Stimulated activated CD4-positive, alpha-beta T cell treated with anti-CD3 and anti-CD28 coated beads, TNF-alpha, amount 100 ng/mL, for 48 hours (primary cell): ENCODE data around the gene PROP1.
"Not testable (repeated sequence)": the region's sequence is repeated elsewhere in the genome, so short reads cannot be mapped to it uniquely, and the experiment has no call there.

Experiments used
- DNase-seq, 3 donors: peaks; one replicate each; pipeline ENCODE4 v3.0.0-alpha.2; 2020; ENCODE audit warnings: low read depth in 3 of 3

Gene PROP1

DNA sequence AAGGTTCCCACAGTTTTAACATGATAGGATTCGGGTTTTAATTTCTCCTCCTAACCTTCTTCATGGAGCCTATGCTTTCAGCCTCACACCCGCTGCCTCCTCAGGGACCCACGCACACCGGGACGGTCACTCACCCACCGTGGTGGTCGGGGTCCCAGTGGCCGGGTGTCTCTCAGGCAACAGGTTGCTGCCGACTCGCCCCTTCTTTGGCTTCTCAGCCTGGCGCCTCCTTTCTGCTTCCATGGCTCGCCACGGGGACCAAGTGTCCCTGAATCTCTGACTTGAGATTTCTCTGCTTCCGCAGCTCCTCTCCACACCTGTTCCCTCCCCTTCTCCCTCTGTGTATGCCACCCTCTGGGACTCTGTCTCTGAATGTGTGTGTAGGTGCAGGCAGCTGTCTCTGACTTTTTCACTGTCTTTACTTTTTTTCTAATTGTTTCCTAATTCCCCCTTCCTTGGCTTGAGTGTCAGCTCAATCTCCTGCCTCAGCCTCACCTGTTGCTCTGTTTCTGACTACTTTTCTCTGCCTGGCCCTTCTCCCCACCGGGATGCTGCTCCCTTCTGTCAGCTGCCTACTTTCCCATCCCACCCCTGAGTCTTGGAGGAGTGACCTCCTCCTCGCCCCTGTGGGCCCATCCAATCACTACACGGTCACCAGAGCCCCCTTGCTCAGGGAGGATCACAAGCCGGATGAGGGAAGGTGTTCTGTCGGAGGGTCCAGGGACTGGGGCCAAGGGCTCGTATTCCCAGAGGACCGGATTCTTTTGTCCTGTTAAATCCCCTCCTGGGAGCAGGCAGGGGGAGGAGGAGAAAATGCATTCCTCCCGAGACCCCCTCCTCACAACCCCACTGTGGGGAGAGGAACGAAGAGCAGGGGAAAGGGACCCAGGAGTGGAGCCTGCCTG is at the start of gene PROP1:
Gene PROP1, minus strand, starts transcription at position 552 of the 905 bp plus-strand sequence. Its CDS starts 309 bp downstream, at position 243.
- no peak for DNase-seq

DNA sequence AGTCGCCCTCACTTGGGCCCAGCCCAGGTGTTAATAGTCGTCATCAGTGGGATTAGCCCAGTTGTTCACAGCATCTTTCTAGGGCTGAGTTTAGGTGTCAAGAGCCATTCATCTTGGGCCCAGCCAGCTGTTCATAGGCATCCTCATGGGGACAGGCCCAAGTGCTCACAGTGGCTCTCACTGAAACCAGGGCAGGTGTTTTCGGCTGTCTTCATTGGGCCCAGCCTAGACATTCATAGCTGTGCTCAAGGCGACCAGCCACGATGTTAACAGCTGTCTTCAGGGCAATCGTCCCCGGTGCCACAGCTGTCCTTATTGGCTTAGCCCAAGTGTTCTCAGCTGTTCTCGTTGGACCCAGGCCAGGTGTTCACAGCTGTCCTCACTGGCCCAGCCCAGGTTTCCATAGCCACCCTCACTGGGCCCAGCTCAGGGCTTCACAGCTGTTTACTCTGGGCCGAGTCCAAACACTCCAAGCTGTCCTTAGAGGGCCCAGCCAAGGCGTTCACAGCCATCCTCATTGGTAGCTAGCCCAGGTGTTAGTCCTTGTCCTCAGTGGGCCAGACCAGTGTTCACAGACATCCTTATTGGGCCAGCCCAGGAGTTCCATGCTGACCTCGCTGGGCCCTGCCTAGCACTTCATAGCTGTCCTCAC is 23.5 kb upstream of the PROP1 start:
- DNase-seq = not testable (repeated sequence)

DNA sequence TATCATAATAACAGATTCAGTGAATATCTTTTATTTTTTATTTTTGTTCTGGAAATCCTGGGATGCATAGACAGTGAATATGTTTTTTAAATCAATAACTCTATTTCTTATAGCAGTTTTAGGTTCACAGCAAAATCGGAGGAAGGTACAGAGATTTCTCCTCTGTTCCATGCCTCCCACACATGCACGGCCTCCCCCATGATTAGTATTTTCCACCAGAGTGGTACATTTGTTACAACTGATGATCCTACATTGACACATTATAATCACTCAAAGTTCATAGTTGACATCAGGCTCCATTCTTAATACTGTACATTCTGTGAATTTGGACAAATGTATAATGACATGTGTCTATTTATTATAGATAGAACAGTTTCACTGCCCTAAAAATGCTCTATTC is 16.7 kb upstream of the PROP1 start:
- DNase-seq = not testable (repeated sequence)

DNA sequence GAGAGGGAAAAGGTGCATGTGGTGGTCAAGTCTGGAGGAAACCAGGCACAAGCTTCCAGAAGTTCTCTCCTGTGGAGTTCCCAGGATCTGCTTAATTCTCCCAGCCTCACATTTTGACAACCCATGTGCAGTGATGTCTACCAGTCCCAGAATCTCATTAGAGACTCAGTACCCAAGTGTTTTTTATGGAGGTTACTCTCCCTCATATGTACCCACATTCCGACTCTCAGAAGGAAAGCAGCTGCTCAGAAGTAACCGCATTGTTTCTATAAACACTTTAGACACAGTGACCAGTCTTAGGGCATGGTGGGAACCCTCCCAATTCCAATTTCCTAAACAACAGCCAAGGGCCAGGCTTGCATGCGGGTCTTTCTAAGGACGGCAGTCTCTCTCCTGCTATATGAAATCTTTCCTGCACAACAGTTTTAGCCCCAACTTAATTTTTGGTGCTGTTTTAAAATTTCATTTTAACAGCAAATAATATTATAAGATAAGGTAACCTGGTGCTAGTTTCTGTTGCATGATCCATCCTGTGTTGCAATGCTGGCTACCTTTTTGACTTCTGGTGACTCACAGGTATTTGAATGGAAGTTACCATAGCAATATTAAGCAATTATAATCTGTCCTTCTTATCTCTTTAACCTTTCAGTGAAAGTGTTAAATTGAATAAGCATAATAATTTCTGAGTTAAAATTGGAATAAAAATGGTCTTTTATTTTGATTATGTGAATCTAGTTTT is 15.9 kb upstream of the PROP1 start:
- not testable (repeated sequence) for DNase-seq

DNA sequence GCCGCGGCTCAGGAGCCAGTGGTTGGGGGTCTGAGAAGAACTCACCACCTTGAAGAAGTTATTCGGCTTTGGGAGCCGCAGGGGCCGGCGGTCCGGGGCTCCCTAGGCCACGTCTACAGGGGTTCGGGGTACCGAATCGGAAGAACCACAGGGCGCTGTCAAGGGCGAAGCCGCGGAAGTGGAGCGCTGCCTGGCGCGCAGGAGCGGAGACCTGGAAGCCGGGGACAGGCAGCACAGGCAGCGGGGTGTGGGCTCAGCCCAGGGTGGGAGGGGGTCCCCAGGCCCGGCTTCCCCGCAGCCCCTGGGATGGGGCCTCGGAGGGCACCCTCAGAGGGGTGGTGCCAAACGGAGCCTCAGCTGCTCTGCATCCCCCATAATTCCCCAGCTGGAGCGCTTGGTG is 11.2 kb upstream of the PROP1 start:
- DNase-seq = not testable (repeated sequence)

DNA sequence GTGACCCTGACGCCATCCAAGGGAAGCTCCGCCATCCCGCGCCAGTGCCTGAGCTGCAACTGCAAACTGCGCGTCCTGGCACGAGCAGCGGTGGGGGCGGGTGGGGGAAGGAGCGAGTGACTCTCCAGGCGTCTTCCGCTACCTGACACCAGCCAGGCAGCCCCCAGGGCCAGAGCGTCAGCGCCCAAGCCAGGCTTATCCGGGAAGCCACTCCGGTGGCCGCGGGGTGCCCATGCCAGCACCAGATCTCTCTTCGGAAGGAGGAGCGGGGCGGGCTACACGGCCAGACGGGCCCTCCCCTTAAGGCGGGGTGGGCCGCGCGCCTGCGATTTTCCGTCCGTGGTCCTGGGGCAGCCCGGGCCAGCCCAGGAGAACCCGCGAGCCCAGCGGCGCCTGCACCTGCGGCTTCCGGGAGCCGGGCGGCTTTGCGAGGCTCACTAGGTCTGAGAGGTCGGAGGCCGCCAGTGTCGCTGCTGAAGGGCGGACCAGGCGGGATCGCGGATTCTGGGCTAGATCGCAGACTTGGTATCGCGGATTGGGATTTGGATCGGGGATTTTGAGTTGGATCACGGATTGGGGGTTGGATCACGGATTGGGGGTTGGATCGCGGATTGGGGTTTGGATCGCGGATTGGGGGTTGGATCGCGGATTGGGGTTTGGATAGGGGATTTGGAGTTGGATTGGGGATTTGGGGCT is 10.6 kb upstream of the PROP1 start:
- peak; percentile 52 to 59 (median 53) for DNase-seq

DNA sequence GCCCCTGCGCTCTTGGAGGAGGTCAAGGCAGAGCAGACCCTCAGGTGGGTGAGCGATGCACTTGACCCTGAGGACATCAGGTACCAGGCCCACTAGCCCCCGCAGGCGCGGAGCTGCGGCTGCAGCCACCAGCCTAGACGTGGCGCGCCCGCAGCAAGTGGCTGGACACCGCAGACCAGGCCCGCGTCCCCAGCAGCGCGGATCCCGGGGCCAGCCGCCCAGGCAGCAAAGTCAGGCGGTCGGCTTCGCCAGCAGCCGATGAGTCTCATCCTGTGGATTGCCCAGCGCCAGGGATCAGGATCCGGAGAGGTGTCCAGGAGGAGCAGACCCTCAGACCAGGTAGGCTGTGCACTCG is 10.1 kb upstream of the PROP1 start:
- not testable (repeated sequence) for DNase-seq

DNA sequence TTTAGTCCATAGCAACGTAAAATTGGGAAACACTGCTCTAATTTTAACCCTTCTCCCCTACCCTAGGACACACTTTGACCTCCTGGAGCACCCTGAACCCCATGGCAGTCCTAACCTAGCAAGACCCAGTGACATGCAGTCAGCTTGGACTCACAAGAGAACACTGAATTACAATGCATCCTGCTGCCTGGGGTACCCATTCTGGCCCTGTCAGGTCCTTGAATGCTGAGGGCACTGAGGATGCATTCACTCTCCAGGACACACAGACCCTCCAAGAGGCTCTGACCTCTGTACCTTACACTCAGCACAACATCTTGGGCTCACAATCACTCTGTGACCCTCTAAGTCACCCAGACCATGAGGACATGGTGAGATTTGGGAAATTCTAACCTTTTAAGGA is 1.8 kb upstream of the PROP1 start:
- DNase-seq = no peak

DNA sequence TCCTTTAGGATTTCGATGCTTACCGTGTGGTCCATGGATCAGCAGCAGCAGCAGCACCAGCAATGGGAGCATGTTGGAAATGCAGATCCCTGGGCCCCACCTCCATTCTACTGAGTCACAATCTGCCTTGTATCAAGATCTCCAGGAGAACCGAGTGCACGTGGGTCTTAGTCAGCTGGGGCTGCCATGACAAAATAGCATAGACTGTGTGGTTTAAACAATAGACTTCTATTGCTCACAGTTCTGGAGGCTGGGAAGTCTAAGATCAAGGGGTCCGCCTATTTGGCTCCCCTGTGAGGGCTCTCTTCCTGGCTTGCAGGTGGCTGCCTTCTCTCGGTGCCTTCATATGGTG is 1.3 kb upstream of the PROP1 start:
- DNase-seq = no peak

DNA sequence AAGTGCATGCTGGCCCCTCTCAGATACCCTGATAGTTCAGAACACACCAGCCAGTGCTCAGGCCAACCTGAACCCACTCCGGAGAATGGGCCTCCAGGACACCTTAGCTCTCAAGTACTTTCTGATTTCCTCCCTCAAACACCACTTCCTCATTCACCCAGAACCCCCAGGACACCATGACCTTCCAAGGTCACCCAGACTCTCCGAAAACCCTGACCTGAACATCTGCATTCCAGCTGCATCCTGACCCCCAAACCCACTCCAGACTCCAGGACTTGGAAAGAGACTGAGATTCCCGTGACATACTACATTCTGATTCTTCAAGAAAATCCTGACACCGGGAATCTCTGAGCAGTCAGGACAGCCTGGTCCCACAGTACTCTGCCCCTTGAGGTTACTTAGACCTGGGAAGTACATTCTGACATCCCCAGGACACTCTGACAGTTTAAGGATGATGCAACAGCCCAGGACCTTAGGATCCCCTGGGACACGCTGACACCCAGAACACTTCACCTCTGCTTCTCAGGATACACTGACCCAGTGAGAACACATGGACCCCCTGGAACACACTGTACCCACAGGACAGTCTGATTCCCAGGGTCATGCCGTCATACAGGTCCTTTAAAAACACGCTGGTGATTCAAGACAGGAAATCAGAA is 747 bp upstream of the PROP1 start:
- no peak for DNase-seq

DNA sequence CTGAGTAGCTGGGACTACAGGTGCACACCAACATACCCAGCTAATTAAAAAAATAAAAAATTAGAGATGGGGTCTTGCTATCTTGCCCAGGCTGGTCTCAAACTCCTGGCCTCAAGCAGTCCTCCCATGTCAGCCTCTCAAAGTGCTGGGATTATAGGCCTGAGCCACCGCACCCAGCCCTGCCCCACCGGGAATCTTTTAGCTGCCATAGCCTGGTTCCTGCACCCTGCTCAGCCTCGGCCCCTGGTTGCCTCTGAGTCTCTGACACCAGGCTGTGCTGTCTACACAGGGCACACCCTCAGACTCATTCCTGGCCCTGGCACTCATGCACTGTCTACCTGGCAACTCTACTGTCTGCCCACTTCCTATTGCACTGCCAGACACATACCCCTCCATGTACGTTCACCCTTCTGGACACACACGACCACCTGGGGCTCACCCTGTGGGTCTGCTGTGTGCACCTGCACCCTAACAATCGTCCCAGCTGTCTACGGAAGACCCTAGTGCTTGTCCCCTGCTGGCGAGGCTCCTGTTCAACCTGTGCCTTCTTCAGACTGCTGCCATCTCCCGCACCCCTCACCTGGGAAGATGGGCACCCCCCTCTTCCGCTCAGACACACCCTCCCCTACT is 1.4 kb downstream of the PROP1 start:
- DNase-seq = no peak

DNA sequence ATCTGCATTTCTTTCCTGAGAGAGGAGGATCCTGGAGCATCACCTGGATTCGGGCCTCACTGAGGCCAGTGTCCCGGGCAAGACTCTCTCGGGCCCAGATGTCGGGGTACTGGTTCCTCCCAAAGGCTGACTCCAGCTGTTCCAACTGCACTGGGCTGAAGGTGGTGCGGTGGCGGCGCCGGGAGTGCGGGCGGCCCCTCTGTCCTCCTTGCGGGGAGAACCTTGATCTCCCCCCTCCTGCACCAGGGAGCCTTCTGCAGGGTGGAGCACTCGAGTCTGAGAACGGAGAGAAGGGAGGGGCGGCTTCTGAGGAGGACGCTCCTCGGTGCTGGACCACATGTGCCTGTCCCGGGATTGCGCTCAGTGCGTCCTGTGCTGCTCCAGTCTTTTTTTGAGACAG is 2.0 kb downstream of the PROP1 start:
- no peak for DNase-seq

DNA sequence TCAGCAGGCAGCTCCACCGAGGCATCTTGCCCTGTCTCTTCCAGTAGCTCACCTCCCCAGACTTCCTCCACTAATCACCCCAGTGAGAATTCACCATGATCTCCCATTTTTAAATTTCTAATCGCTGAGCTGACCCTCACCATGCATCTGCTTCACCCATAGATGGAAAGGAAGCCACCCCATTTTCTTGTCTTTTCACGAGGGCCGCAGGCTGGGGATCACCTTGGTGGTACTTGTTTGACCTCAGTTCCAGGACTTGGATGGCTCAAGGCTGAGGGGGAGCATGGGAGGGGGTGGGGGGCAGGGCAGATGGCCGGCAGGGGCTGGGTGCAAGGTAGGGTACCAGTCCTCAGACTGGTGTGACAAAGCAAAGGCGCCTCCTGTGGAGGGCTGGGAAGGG is 3.6 kb downstream of the PROP1 start:
- DNase-seq = no peak

DNA sequence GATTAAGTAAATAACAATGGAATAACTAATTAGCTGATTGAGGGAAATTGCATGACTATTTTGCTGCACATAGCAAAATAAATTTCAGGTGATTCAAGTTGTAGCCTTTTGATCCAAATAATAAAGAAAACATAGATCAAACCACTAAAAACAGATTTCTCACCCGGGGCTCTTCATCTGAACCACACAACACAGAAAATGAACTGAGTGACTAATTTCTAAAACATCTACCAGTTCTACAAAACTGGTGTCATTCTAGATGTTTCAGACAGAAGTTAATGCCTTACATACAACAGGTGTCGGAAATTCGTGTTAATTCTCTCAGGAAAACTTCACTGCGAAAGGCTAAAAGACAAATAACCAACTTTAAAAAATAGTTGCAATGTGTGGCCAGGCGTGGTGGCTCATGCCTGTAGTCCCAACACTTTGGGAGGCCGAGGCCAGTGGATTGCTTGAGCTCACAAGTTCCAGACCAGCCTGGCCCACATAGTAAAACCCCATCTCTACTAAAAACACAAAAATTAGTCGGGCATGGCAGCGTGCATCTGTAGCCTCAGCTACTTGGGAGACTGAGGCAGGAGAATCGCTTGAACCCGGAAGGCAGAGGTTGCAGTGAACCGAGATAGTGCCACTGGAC is 6.9 kb downstream of the PROP1 start:
- no peak for DNase-seq

DNA sequence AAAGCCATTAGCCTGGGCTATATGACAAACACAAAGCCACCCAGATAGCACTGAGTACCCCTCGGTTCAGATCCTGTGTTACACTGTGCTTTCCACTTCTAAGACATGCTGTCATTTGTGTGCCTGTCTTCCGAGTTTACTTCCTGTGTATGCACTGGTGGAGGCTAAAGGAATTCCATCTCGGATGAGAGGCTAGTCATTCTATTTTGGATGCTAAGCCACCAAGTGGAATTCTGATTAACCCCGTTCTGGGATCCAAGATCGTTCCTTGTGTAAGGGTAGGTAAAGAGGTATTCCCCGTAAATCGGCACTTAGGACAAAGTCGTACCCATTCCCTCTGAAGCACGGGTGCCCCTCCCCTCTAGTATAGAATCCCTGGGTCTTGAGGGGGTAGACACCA is 8.7 kb downstream of the PROP1 start:
- no peak for DNase-seq

DNA sequence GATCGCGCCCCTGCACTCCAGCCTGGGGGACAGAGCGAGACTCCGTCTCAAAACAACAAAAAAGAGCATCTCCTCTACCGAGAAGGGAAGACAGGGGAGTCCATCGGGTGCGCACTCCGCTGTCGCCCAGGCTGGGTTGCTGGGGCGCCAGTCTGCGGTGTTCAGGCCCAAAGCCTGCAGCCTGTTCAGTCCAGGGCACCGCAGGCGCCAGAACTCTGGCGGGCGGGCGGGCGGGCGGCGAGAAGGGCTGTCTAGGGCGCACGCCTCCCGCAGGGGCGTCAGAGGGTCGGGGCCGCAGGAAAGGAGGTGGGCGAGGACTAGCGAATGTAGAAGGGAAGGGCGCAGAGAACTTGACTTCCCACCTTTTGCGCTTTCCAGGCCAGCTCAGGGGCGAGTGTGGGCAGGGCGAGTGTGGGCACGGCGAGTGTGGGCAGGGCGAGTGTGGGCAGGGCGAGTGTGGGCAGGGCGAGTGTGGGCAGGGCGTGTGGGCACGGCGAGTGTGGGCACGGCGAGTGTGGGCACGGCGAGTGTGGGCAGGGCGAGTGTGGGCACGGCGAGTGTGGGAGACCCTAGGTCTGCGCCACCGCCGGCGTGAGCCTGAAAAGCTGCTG is 10.5 kb downstream of the PROP1 start:
- DNase-seq = no peak

DNA sequence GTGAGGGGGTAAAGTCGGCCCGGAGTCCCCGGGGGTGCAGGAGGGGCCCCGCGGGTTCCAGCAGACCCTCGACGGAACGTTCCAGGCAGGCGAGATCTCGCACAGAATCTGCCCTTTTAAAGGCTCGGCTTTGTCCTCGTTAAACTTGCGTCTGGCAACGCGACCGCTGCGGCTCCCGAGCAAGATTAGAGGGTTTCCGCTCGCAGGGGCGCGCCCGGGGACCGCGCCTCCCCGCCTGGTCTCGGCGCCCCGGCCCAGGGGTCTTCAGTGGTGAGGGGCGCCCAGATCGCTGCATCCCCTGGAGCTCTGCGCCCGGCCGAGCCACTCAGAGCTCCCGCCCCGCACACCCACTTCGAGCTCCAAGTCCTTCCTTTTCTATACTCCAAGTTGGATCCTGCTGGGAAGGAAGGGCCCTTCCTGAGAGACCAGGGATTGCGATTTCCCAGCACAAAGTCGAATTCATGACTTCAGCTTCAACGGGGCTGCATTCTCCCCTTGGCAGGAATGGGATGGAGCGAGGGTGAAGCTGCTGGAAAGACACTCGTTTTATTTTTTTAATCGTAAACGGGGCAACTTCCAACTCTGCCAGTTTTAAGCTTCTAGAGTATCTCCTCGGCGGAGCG is 11.3 kb downstream of the PROP1 start:
- no peak for DNase-seq

DNA sequence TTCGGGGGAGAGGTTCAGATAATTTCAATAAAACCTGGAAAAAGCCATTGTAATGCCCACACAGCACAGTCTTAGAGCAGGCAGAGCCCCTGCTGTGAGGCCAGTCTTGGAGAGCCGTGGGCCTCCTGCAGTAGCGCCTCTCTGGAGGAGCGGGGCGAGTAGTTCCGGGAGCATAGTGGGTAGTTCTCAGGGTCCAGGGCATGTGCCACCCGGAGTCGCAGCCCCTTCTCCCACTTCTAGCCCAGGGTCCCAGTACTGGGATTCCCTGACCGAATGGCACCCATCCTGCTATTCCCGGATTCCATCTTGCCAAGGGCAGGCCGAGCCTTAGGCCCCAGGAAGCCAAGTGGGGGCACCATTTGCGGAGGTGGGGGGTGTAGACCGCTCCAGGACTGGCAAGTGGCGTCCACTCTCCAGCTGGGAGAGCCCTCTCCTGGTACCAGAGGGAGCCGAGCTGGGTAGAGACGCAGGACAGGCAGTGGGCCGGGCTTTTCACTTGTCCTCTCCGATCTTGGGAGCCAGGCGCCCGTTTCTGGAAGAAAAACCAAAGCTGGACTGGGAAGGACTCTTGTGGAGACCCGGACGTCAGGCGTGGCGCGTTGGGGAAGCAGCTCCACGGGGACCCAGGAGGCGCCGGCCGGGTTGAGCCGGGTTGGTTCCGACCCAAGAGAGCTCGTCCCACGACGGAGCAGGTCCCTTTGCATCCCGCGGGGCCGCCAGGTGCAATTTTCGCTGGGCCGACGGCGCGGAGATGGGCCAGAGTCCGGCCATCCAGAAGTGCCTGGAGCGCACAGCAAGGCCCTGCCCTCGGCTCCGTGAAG is 12.1 kb downstream of the PROP1 start:
- DNase-seq = no peak

DNA sequence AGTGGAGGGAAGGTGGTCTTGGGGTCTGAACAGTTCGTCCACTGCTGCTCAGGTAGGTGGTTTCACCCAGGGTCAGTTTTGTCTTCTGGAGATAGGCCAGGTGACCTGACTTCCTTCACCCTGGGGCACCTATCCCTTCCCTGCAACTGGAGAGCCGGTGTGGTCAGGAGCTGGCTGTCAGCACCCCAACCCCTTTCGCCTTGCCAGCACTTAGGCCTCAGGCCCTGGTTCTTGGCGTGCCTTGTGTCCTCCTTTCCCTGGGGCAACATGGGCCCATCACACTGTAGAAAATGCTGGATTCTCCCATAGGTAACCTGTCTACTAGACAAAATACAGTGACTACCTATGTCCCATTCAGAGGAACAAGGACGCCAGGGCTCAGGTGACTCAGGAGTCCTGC is 13.1 kb downstream of the PROP1 start:
- DNase-seq = no peak
